ENCODE measurements around the gene CLIC1.

The CLIC1 gene

GRCh38 chr6:31779908-31780307 is 43.6 kb upstream of the CLIC1 start:
- Histone ChIP-seq H3K4me1 (ENCODE audit: insufficient read depth, low read length, poor library complexity, severe bottlenecking) (peaks cover 8% of the 10 kb centered on the region), H3F3A (ENCODE audit: low read depth) (no peaks in the 10 kb centered on the region), H2AFZ (ENCODE audit: low read length) (no peak overlapping the region), H3K9me3 (ENCODE audit: insufficient read depth, low read depth, low read length) (no peaks in the 10 kb centered on the region), H3K79me2 (ENCODE audit: insufficient read depth, low read length) (no peaks in the 10 kb centered on the region), H3K9ac (ENCODE audit: low read depth, low read length, poor library complexity, severe bottlenecking) (no peak overlapping the region), H3K36me3 (ENCODE audit: insufficient read depth, low read length) (peaks cover 46% of the 10 kb centered on the region; the same call in 1 of the 2 replicates), H4K20me1 (ENCODE audit: insufficient read depth, low read length, poor library complexity, severe bottlenecking) (no peaks in the 10 kb centered on the region), H3K4me2 (ENCODE audit: low read depth, low read length, poor library complexity, severe bottlenecking) (no peak overlapping the region), H3K9me2 (replicated peaks; ENCODE audit: low read depth, low read length) (no peaks in the 10 kb centered on the region), H3K4me3 (ENCODE audit: low read length, poor library complexity, severe bottlenecking) (no peak overlapping the region), H3K27me3 (ENCODE audit: insufficient read depth, low read length, poor library complexity, severe bottlenecking) (no peaks in the 10 kb centered on the region)
- TF ChIP-seq EZH2phosphoT487 (IDR thresholded peaks at IDR 0.05; ENCODE audit: borderline replicate concordance): no peak
- no peak for TF ChIP-seq CTCF (conservative IDR thresholded peaks at IDR 0.05; ENCODE audit: low read length)

DNA sequence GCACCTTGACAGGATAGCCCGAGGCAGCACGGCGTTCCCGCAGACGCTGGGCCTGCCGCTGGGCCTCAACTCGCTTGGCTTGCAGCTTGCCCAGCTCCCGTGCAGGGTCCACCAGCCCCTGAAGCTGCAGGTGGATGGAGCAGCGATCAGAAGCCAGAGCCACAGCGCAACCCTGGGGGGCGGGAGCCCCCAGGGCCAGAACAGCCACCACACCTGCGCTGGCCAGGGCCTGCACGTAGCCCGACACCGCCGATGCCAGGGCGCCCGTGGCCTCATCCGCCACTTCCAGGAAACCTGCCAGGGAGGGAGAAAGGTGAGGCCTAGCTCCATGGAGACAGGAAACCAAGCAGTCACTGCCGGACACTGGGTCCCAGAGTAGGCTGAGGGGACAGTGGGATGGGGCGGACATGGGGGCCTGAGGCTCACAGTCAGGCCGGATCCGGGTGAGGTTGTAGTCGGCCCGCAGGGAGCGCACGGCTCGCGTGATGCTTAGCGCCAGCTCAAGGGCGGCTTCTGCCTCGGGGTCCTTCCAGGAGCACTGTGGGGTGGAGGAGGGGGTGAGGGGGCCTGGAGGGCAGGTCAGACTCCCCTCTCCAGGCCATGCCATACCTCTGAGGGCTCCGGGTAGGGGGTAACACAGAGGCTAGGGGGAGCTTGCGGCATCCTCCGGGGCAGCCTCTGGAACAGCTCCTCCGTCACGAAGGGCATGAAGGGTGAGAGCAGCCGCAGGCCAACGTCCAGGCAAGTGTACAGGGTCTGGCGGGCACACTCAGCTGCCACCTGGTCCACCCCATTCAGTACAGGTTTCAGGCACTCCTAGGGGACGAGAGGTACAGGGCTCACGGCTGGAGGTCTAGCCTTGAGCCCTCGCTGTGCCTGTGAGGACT is 42.9 kb upstream of the CLIC1 start:
- peaks cover 41% of the 10 kb centered on the region; the same call in 1 of the 2 replicates for H3K36me3 ChIP-seq (ENCODE audit: insufficient read depth, low read length)
- no peaks in the 10 kb centered on the region for H3K9me2 ChIP-seq (replicated peaks; ENCODE audit: low read depth, low read length)
- no peak overlapping the region for H3K4me2 ChIP-seq (ENCODE audit: low read depth, low read length, poor library complexity, severe bottlenecking)
- no peaks in the 10 kb centered on the region for H3K9me3 ChIP-seq (ENCODE audit: insufficient read depth, low read depth, low read length)
- peaks cover 8% of the 10 kb centered on the region for H3K4me1 ChIP-seq (ENCODE audit: insufficient read depth, low read length, poor library complexity, severe bottlenecking)
- no peaks in the 10 kb centered on the region for H3K27me3 ChIP-seq (ENCODE audit: insufficient read depth, low read length, poor library complexity, severe bottlenecking)
- no peak overlapping the region for H3K9ac ChIP-seq (ENCODE audit: low read depth, low read length, poor library complexity, severe bottlenecking)
- H2AFZ ChIP-seq (ENCODE audit: low read length): no peak overlapping the region
- H3K79me2 ChIP-seq (ENCODE audit: insufficient read depth, low read length): no peaks in the 10 kb centered on the region
- TF ChIP-seq CTCF (conservative IDR thresholded peaks at IDR 0.05; ENCODE audit: low read length): no peak
- TF ChIP-seq EZH2phosphoT487 (IDR thresholded peaks at IDR 0.05; ENCODE audit: borderline replicate concordance): no peak
- H3K4me3 ChIP-seq (ENCODE audit: low read length, poor library complexity, severe bottlenecking): no peak overlapping the region
- H4K20me1 ChIP-seq (ENCODE audit: insufficient read depth, low read length, poor library complexity, severe bottlenecking): no peaks in the 10 kb centered on the region
- no peaks in the 10 kb centered on the region for H3F3A ChIP-seq (ENCODE audit: low read depth)

GRCh38 chr6:31778193-31778592 is 41.9 kb upstream of the CLIC1 start:
- no peaks in the 10 kb centered on the region for H3K79me2 ChIP-seq (ENCODE audit: insufficient read depth, low read length)
- H3K36me3 ChIP-seq (ENCODE audit: insufficient read depth, low read length): peaks cover 35% of the 10 kb centered on the region; the same call in 1 of the 2 replicates
- no peaks in the 10 kb centered on the region for H3K9me2 ChIP-seq (replicated peaks; ENCODE audit: low read depth, low read length)
- no peak overlapping the region for H3K4me2 ChIP-seq (ENCODE audit: low read depth, low read length, poor library complexity, severe bottlenecking)
- no peak overlapping the region for H2AFZ ChIP-seq (ENCODE audit: low read length)
- TF ChIP-seq CTCF (conservative IDR thresholded peaks at IDR 0.05; ENCODE audit: low read length) (no peak), EZH2phosphoT487 (IDR thresholded peaks at IDR 0.05; ENCODE audit: borderline replicate concordance) (no peak)
- H3K9me3 ChIP-seq (ENCODE audit: insufficient read depth, low read depth, low read length): no peaks in the 10 kb centered on the region
- no peak overlapping the region for H3K9ac ChIP-seq (ENCODE audit: low read depth, low read length, poor library complexity, severe bottlenecking)
- no peaks in the 10 kb centered on the region for H4K20me1 ChIP-seq (ENCODE audit: insufficient read depth, low read length, poor library complexity, severe bottlenecking)
- H3K4me1 ChIP-seq (ENCODE audit: insufficient read depth, low read length, poor library complexity, severe bottlenecking): peaks cover 8% of the 10 kb centered on the region
- no peaks in the 10 kb centered on the region for H3F3A ChIP-seq (ENCODE audit: low read depth)
- H3K4me3 ChIP-seq (ENCODE audit: low read length, poor library complexity, severe bottlenecking): no peak overlapping the region
- no peaks in the 10 kb centered on the region for H3K27me3 ChIP-seq (ENCODE audit: insufficient read depth, low read length, poor library complexity, severe bottlenecking)

All from Loucy (cell line).